Measurements from ENCODE around the gene TIAM1.
"Not testable (repeated sequence)": the region's sequence is repeated elsewhere in the genome, so short reads cannot be mapped to it uniquely, and the experiment has no call there.

TIAM1 gene

DNA sequence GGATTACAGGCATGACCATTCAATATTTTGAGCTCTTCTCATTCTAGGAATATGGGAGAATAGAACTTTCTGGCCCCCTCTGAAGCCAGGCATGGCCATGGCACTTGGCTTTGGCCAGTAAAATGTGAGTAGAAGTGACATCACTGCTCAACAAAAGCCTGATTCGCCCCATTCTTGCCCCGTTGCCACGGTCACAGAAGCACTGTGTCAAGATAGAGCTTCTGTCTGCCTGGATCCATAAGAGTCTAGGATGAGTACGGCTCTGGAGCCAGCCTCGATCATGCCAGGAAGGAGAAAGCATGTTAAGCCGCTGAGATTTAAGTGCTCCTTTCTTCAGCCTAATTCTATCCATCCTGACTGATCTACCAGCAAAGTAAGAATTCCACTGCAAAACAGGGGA is 113.1 kb downstream of the TIAM1 start:
- TF ChIP-seq, protein P1, sequence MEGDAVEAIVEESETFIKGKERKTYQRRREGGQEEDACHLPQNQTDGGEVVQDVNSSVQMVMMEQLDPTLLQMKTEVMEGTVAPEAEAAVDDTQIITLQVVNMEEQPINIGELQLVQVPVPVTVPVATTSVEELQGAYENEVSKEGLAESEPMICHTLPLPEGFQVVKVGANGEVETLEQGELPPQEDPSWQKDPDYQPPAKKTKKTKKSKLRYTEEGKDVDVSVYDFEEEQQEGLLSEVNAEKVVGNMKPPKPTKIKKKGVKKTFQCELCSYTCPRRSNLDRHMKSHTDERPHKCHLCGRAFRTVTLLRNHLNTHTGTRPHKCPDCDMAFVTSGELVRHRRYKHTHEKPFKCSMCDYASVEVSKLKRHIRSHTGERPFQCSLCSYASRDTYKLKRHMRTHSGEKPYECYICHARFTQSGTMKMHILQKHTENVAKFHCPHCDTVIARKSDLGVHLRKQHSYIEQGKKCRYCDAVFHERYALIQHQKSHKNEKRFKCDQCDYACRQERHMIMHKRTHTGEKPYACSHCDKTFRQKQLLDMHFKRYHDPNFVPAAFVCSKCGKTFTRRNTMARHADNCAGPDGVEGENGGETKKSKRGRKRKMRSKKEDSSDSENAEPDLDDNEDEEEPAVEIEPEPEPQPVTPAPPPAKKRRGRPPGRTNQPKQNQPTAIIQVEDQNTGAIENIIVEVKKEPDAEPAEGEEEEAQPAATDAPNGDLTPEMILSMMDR (IDR thresholded peaks at IDR 0.05; ENCODE audit: low read depth, low read length): no peak
- no peak overlapping the region for H3K4me3 ChIP-seq (ENCODE audit: low read depth, low read length)

DNA sequence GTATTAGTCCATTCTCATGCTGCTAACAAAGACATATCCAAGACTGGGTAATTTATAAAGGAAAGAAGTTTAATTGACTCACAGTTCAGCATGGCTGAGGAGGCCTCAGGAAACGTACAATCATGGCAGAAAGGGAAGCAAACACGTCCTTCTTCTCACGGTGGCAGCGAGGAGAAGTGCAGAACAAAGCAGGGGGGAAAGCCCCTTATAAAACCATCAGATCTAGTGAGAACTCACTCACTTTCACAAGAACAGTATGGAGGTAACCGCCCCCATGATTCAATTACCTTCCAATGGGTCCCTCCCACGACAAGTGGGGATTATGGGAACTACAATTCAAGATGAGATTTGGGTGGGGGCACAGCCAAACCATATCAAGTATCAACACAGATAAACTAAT is 115.3 kb downstream of the TIAM1 start:
- H3K4me3 ChIP-seq (ENCODE audit: low read depth, low read length): not testable (repeated sequence)

DNA sequence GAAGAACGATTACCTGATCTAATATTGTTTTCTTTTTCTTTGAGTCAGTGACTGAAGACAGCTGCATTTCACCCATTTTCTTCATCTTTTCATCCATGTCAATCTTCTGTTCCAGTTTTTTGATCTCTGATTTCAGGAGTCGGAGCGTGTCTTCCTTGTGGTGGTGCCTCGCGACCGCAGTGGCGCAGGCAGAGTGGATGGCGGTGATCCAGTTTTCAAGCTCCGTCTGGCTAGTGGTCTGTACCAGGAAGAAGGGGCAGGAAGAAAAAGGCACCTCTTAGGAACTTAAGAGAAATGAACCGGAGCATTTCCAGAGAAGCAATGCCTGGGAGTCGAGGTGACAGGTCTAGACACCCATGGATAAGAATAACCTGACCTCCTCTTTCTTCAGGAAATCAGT is 118.3 kb downstream of the TIAM1 start:
- H3K4me3 ChIP-seq (ENCODE audit: low read depth, low read length): no peak overlapping the region
- TF ChIP-seq, protein P1 (IDR thresholded peaks at IDR 0.05; ENCODE audit: low read depth, low read length): no peak

DNA sequence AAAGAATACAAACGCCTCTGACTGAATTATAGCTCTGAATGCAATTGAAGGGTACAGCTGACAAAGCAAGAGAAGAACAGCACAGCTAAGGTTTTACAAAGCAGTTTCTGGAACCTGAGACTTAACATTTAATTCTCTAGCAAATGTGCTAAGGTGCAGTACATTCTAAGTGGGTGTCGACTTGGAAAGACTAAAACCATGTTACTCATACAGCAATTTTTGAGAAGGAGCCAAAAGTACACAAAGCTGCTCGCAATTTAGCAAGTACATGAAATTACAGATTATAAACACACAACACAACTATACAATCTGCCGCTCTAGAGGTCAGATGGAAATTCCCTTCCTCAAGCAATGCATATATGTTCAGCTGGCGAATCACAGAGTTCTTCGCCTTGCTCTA is 121.9 kb downstream of the TIAM1 start:
- TF ChIP-seq, protein P1 (IDR thresholded peaks at IDR 0.05; ENCODE audit: low read depth, low read length): no peak
- H3K4me3 ChIP-seq (ENCODE audit: low read depth, low read length): no peak overlapping the region

DNA sequence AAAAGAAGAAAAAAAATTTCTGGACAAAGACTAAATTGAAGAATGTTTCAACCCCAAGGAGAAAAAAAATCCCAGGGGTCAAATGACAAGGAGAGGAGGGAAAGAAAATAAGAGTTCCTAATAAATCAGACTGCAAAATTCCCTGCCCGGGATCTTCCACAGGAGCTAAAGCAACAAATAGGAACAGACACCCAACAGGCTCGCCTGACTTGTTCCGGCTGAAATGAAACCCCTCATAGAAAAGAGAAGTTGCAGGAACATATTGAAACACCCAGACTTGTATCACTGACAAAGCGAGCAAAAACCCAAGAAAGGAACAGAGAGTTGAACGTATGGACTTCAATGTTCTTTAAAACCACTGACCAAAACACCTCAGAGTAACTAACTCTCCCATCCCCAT is 123.0 kb downstream of the TIAM1 start:
- no peak overlapping the region for H3K4me3 ChIP-seq (ENCODE audit: low read depth, low read length)
- TF ChIP-seq, protein P1 (IDR thresholded peaks at IDR 0.05; ENCODE audit: low read depth, low read length): no peak

DNA sequence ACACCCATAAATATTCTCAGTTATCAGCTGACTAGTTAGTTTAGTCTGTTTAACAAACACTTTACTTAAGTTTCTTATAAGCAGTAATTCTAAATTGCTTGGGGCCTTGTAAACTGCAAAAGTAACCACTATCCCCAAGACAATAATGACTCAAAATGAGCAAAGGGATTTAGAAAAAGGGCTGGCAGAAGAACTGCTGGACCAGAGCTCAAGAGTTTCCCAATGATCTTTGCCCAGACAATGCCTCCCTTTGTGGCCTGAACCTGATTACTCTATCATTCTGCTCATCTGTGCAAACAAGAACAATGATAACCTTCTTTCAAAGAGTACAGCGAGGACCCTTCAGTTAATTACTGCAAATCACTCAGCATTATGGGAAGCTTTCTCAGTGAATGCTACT is 123.5 kb downstream of the TIAM1 start:
- TF ChIP-seq, protein P1 (IDR thresholded peaks at IDR 0.05; ENCODE audit: low read depth, low read length): no peak
- H3K4me3 ChIP-seq (ENCODE audit: low read depth, low read length): no peak overlapping the region

DNA sequence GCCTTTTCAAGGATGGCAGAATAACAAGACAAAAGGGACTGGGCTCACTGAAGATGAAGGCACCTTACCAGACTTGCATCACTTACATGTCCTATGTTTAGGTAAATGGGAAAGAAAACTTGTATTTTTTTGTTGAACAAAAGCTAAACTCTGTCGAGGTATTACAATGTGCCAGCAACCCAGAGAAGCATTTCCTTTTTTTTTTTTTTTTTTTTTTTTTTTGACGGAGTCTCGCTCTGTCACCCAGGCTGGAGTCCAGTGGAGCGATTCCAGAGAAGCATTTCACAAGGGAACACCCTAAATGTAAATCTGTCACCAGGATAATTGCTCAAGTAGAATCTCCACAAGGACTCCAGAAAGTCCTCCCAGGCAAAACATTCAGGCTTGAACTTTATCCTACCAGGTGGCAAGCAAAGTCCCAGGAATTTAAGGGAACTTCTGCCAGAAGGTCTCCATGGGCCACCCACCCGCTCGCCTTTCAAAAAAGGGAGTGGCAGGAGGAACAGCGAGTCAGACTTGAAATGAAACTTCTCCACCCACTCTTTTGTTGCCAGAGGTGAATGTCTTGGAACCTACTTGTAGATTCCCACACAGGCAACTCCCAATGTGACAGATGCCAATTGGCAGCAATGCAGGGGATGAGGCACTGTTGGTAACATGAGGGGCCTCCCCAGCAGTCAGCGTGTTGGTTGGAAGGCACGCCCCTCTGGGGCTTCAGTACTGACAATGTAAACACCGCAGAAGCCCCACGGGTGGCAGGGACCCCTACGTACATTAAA is 125.0 kb downstream of the TIAM1 start:
- TF ChIP-seq, protein P1 (IDR thresholded peaks at IDR 0.05; ENCODE audit: low read depth, low read length): no peak
- H3K4me3 ChIP-seq (ENCODE audit: low read depth, low read length): no peak overlapping the region

DNA sequence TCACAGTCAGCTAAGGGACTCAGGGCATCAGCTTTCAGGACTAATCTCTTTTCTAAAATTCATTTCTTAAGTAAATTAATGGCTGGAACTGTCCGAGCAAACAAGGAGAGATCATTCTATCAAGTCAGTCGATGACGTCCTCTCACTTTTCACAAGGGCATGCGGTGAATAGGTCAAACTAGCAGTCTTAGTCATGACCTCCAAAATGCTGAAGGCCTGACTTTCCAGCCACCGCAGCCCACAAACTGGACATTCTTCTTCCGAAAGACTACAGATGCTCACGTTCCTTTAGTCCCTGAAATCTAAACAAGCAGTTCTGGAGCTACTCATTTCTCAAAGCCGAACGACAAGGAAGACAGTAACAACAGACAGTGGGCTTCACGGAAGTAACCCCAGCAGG is 127.9 kb downstream of the TIAM1 start:
- TF ChIP-seq, protein P1 (IDR thresholded peaks at IDR 0.05; ENCODE audit: low read depth, low read length): no peak

More for the DNA sequence above, 127.9 kb downstream of the TIAM1 start:
- no peak overlapping the region for H3K4me3 ChIP-seq (ENCODE audit: low read depth, low read length)

Measured in WI38 (cell line).